Trophoblast cell (in vitro differentiated cells and primary cell): ENCODE data around the gene CERS6.
"Not testable (repeated sequence)": the region's sequence is repeated elsewhere in the genome, so short reads cannot be mapped to it uniquely, and the experiment has no call there.

ENCODE experiments used
- DNase-seq, 2 donors: peaks; one replicate each; pipeline ENCODE4 v3.0.0-alpha.2; 2016
- H2AFZ ChIP-seq: 2 replicates; pipeline ENCODE4 v1.6.1; 2013; ENCODE audit warnings: low read length, moderate library complexity, mild to moderate bottlenecking; ENCODE audit not compliant: insufficient read depth, poor library complexity
- H2AK5ac ChIP-seq: 2 replicates; pipeline ENCODE4 v1.6.1; 2013; ENCODE audit warnings: mild to moderate bottlenecking, low read length
- H2BK120ac ChIP-seq: 2 replicates; pipeline ENCODE4 v1.6.1; 2013; ENCODE audit warnings: low read length, mild to moderate bottlenecking, moderate library complexity; ENCODE audit not compliant: insufficient read depth, poor library complexity
- H2BK12ac ChIP-seq: 2 replicates; pipeline ENCODE4 v1.6.1; 2013; ENCODE audit warnings: mild to moderate bottlenecking, low read length, moderate library complexity
- H2BK5ac ChIP-seq: 2 replicates; pipeline ENCODE4 v1.6.1; 2013; ENCODE audit warnings: low read length, low read depth, moderate library complexity, mild to moderate bottlenecking; ENCODE audit not compliant: poor library complexity
- H3K14ac ChIP-seq: 2 replicates; pipeline ENCODE4 v1.6.1; 2013; ENCODE audit warnings: mild to moderate bottlenecking, low read length
- H3K18ac ChIP-seq: 2 replicates; pipeline ENCODE4 v1.6.1; 2013; ENCODE audit warnings: mild to moderate bottlenecking, low read length
- H3K23ac ChIP-seq: 2 replicates; pipeline ENCODE4 v1.6.1; 2013; ENCODE audit warnings: low read length
- H3K27ac ChIP-seq: 2 replicates; pipeline ENCODE4 v1.5.1; 2013; ENCODE audit warnings: low read depth, mild to moderate bottlenecking, inconsistent platforms, low read length, moderate library complexity
- H3K27me3 ChIP-seq: 2 replicates; pipeline ENCODE4 v1.6.1; 2013; ENCODE audit warnings: inconsistent platforms, mild to moderate bottlenecking, low read length, moderate library complexity; ENCODE audit not compliant: insufficient read depth
- H3K36me3 ChIP-seq, 2 experiments: 1 replicate in 1 of 2; 2 replicates in 1 of 2; pipeline ENCODE4 v1.6.1; 2013; ENCODE audit warnings: low read length in 2 of 2, mild to moderate bottlenecking in 2 of 2, moderate library complexity in 1 of 2; ENCODE audit not compliant: insufficient read depth in 2 of 2, control insufficient read depth in 1 of 2
- H3K4ac ChIP-seq: 2 replicates; pipeline ENCODE4 v1.6.1; 2013; ENCODE audit warnings: low read depth, mild to moderate bottlenecking, low read length, moderate library complexity
- H3K4me1 ChIP-seq, 2 experiments: 1 replicate in 1 of 2; 2 replicates in 1 of 2; pipeline ENCODE4 v1.6.1; 2013; ENCODE audit warnings: low read length in 2 of 2, mild to moderate bottlenecking in 2 of 2, moderate library complexity in 1 of 2; ENCODE audit not compliant: insufficient read depth in 2 of 2, control insufficient read depth in 1 of 2
- H3K4me2 ChIP-seq: 2 replicates; pipeline ENCODE4 v1.6.1; 2013; ENCODE audit warnings: inconsistent platforms, mild to moderate bottlenecking, low read length, moderate library complexity
- H3K4me3 ChIP-seq: 2 replicates; pipeline ENCODE4 v1.5.1; 2013; ENCODE audit warnings: mild to moderate bottlenecking, low read depth, low read length, inconsistent platforms
- H3K79me1 ChIP-seq: one replicate; pipeline ENCODE4 v1.6.1; 2013; ENCODE audit warnings: low read length
- H3K79me2 ChIP-seq: 2 replicates; pipeline ENCODE4 v1.6.1; 2013; ENCODE audit warnings: low read length, mild to moderate bottlenecking; ENCODE audit not compliant: control insufficient read depth, insufficient read depth, poor library complexity
- H3K9ac ChIP-seq: 2 replicates; pipeline ENCODE4 v1.6.1; 2013; ENCODE audit warnings: mild to moderate bottlenecking, low read length
- H3K9me3 ChIP-seq: 2 replicates; pipeline ENCODE4 v1.6.1; 2013; ENCODE audit warnings: low read depth, mild to moderate bottlenecking, control low read depth, inconsistent platforms, low read length; ENCODE audit not compliant: insufficient read depth
- H4K12ac ChIP-seq: 2 replicates; pipeline ENCODE4 v1.6.1; 2013; ENCODE audit warnings: low read depth, mild to moderate bottlenecking, low read length, moderate library complexity
- H4K8ac ChIP-seq: 2 replicates; pipeline ENCODE4 v1.6.1; 2013; ENCODE audit warnings: low read depth, mild to moderate bottlenecking, low read length, moderate library complexity
- H4K91ac ChIP-seq: one replicate; pipeline ENCODE4 v1.6.1; 2013; ENCODE audit warnings: low read depth, mild to moderate bottlenecking, low read length, moderate library complexity
- WGBS: extraction: QIAGEN DNeasy Blood & Tissue Kit; methylation state at CpG from one replicate; pipeline ENCODE4 v1.1.7; 2013; ENCODE audit warnings: missing lambda C conversion rate; ENCODE audit not compliant: insufficient read length, insufficient coverage; ENCODE audit errors: extremely low coverage; 5-methylcytosine and 5-hydroxymethylcytosine counted together

Gene CERS6

GRCh38 chr2:168791140-168791539, 335.1 kb downstream of the CERS6 start:
- H3K79me1 ChIP-seq, H3K4me3 ChIP-seq, DNase-seq, H3K27me3 ChIP-seq, H3K4me1 ChIP-seq, H4K8ac ChIP-seq, H3K4ac ChIP-seq, H3K18ac ChIP-seq, H3K4me2 ChIP-seq, H3K9me3 ChIP-seq, H2BK120ac ChIP-seq, H3K27ac ChIP-seq, H2BK5ac ChIP-seq, H3K36me3 ChIP-seq, H2AFZ ChIP-seq, H4K91ac ChIP-seq, H3K14ac ChIP-seq, H3K23ac ChIP-seq, H3K79me2 ChIP-seq, H2AK5ac ChIP-seq, H3K9ac ChIP-seq, H2BK12ac ChIP-seq, H4K12ac ChIP-seq: not testable (repeated sequence)
- WGBS: no CpG with 5 or more reads among the region's 2 CpGs

- H3K4ac ChIP-seq: no peak overlapping the region
- no peak overlapping the region for H3K4me2 ChIP-seq
- H3K27ac ChIP-seq: no peak overlapping the region
- no peaks in the 10 kb centered on the region for H3K79me1 ChIP-seq
- H2BK5ac ChIP-seq: no peak overlapping the region
- WGBS: no CpG with 5 or more reads among the region's 2 CpGs
- H3K9ac ChIP-seq: no peak overlapping the region
- no peaks in the 10 kb centered on the region for H3K9me3 ChIP-seq
- no peaks in the 10 kb centered on the region for H3K27me3 ChIP-seq
- H3K4me3 ChIP-seq: no peak overlapping the region
- H3K4me1 ChIP-seq: no peaks in the 10 kb centered on the region
- no peak overlapping the region for H3K14ac ChIP-seq
- no peak overlapping the region for H4K91ac ChIP-seq
- H2BK120ac ChIP-seq: no peak overlapping the region
- no peak overlapping the region for H2AFZ ChIP-seq
- DNase-seq: no peak
- H4K12ac ChIP-seq: no peak overlapping the region
- no peak overlapping the region for H3K18ac ChIP-seq
- no peak overlapping the region for H2BK12ac ChIP-seq
- no peak overlapping the region for H3K23ac ChIP-seq
- H4K8ac ChIP-seq: no peak overlapping the region
- H3K36me3 ChIP-seq: no peaks in the 10 kb centered on the region
- no peak overlapping the region for H2AK5ac ChIP-seq
- no peaks in the 10 kb centered on the region for H3K79me2 ChIP-seq
Measured at GRCh38 chr2:168793596-168793995, 337.5 kb downstream of the CERS6 start.

- no peaks in the 10 kb centered on the region for H3K4me1 ChIP-seq
- no peak overlapping the region for H2BK120ac ChIP-seq
- H3K4me3 ChIP-seq: no peak overlapping the region
- no peaks in the 10 kb centered on the region for H3K9me3 ChIP-seq
- no peak overlapping the region for H2BK5ac ChIP-seq
- no peaks in the 10 kb centered on the region for H3K79me2 ChIP-seq
- no peak overlapping the region for H3K9ac ChIP-seq
- H3K27me3 ChIP-seq: no peaks in the 10 kb centered on the region
- WGBS: no CpG with 5 or more reads among the region's 1 CpG
- H3K4me2 ChIP-seq: no peak overlapping the region
- H2AFZ ChIP-seq: no peak overlapping the region
- H3K18ac ChIP-seq: no peak overlapping the region
- H3K4ac ChIP-seq: no peak overlapping the region
- H4K12ac ChIP-seq: no peak overlapping the region
- H4K8ac ChIP-seq: no peak overlapping the region
- no peak for DNase-seq
- H3K79me1 ChIP-seq: no peaks in the 10 kb centered on the region
- no peak overlapping the region for H3K27ac ChIP-seq
- H3K36me3 ChIP-seq: no peaks in the 10 kb centered on the region
- H2AK5ac ChIP-seq: no peak overlapping the region
- no peak overlapping the region for H3K23ac ChIP-seq
- H3K14ac ChIP-seq: no peak overlapping the region
- H2BK12ac ChIP-seq: no peak overlapping the region
- H4K91ac ChIP-seq: no peak overlapping the region
Measured at GRCh38 chr2:168794968-168795367, 338.9 kb downstream of the CERS6 start.

GRCh38 chr2:168796090-168796577, 340.1 kb downstream of the CERS6 start:
- H4K91ac ChIP-seq: no peak overlapping the region
- no peak overlapping the region for H2AFZ ChIP-seq
- no peak overlapping the region for H2AK5ac ChIP-seq
- H3K23ac ChIP-seq: peak overlapping the region; percentile 42
- H3K36me3 ChIP-seq: no peaks in the 10 kb centered on the region
- H3K4me2 ChIP-seq: no peak overlapping the region
- no peaks in the 10 kb centered on the region for H3K27me3 ChIP-seq
- WGBS: no CpG with 5 or more reads among the region's 9 CpGs
- H4K8ac ChIP-seq: no peak overlapping the region
- H3K79me1 ChIP-seq: no peaks in the 10 kb centered on the region
- no peak for DNase-seq
- no peak overlapping the region for H3K18ac ChIP-seq
- no peak overlapping the region for H3K4ac ChIP-seq
- H2BK12ac ChIP-seq: no peak overlapping the region
- H3K27ac ChIP-seq: no peak overlapping the region
- no peak overlapping the region for H2BK5ac ChIP-seq
- no peaks in the 10 kb centered on the region for H3K79me2 ChIP-seq
- no peak overlapping the region for H2BK120ac ChIP-seq
- H3K4me3 ChIP-seq: no peak overlapping the region
- no peak overlapping the region for H4K12ac ChIP-seq
- H3K14ac ChIP-seq: no peak overlapping the region
- H3K9ac ChIP-seq: peak overlapping the region; percentile 53
- H3K4me1 ChIP-seq: no peaks in the 10 kb centered on the region
- H3K9me3 ChIP-seq: no peaks in the 10 kb centered on the region
